Hepatocyte (in vitro differentiated cells): ENCODE results near the gene RAPGEF5.

Experiments
- EZH2 ChIP-seq: fragments of 200-600 bp; sonication (generic); IDR thresholded peaks from 2 replicates; pipeline ENCODE4 v1.6.1; 2016; ENCODE audit warnings: antibody characterized with exemption, mild to moderate bottlenecking, borderline replicate concordance
- EZH2phosphoT487 ChIP-seq: fragments of 200-600 bp; sonication (generic); IDR thresholded peaks from one replicate; pipeline ENCODE4 v1.6.1; 2018; ENCODE audit warnings: antibody characterized with exemption, mild to moderate bottlenecking, low read depth, moderate library complexity; ENCODE audit not compliant: unreplicated experiment, severe bottlenecking
- TF ChIP-seq, protein P1 (sequence below): fragments of 200-600 bp; sonication (generic); IDR thresholded peaks from 2 replicates; pipeline ENCODE4 v1.5.1; 2016; ENCODE audit warnings: antibody characterized with exemption, mild to moderate bottlenecking; ENCODE audit not compliant: poor library complexity

DNA sequence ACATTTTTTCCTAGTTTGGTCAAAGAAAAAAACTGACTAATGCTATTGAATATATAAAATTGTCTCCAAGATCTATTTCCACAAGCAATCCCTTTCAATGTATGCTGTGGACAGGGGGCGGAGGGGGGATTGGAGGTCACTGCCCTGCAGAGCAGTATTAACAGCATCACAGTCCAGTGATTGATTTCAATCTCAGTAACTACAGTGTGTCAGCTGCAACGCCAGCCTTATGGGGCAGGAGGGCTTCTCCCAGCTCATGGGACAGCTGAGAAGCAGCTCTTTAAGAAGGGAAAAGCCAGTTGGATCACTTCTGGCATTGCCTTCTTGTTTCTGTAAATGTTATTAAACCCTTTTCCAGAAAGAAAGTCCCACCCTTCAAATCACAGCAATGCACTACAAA, 65.0 kb downstream of the RAPGEF5 start:
- TF ChIP-seq EZH2 (no peak), EZH2phosphoT487 (no peak)
- TF ChIP-seq, protein P1, sequence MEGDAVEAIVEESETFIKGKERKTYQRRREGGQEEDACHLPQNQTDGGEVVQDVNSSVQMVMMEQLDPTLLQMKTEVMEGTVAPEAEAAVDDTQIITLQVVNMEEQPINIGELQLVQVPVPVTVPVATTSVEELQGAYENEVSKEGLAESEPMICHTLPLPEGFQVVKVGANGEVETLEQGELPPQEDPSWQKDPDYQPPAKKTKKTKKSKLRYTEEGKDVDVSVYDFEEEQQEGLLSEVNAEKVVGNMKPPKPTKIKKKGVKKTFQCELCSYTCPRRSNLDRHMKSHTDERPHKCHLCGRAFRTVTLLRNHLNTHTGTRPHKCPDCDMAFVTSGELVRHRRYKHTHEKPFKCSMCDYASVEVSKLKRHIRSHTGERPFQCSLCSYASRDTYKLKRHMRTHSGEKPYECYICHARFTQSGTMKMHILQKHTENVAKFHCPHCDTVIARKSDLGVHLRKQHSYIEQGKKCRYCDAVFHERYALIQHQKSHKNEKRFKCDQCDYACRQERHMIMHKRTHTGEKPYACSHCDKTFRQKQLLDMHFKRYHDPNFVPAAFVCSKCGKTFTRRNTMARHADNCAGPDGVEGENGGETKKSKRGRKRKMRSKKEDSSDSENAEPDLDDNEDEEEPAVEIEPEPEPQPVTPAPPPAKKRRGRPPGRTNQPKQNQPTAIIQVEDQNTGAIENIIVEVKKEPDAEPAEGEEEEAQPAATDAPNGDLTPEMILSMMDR, result no peak
